Left ventricle myocardium inferior (tissue), 1 donor: ENCODE data around the gene PLEKHA6. TPM values are rescaled to one million over a fixed set of nuclear protein-coding genes. Genes with fewer than 3 reads are reported as not detected.

Experiments used
- DNase-seq: peaks from one replicate; pipeline ENCODE4 v3.0.0-alpha.2; 2020
- H3K27ac ChIP-seq: fragments of 200-600 bp; replicated peaks from 2 replicates; pipeline ENCODE4 v1.8.0; 2021
- H3K27me3 ChIP-seq: fragments of 200-600 bp; 2 replicates; pipeline ENCODE4 v1.8.0; 2021; ENCODE audit warnings: low read depth
- H3K36me3 ChIP-seq: fragments of 200-600 bp; 2 replicates; pipeline ENCODE4 v1.8.0; 2021
- H3K4me1 ChIP-seq: fragments of 200-600 bp; 2 replicates; pipeline ENCODE4 v1.8.0; 2021
- H3K4me3 ChIP-seq: fragments of 200-600 bp; 2 replicates; pipeline ENCODE4 v1.8.0; 2021; ENCODE audit warnings: mild to moderate bottlenecking, moderate library complexity
- H3K9me3 ChIP-seq: fragments of 200-600 bp; replicated peaks from 2 replicates; pipeline ENCODE4 v1.8.0; 2021
- intact Hi-C: fragments of 100-400 bp; cut with micrococcal nuclease; formaldehyde crosslinking; loops from one replicate; pipeline ENCODE4 v1.11.0; 2022
- total RNA-seq: library from RNA; stranded (reverse); fragmentation: NEBNext Ultra II Directional; extraction: Animal tissue kit (Norgen Biotek cat#: 25700); gene quantifications from one replicate; pipeline ENCODE4 v1.2.1, GENCODE V29; 2021
- TF ChIP-seq, protein P1 (sequence below): fragments of 200-600 bp; IDR thresholded peaks from 2 replicates; pipeline ENCODE4 v1.8.0; 2021; ENCODE audit warnings: antibody characterized with exemption, mild to moderate bottlenecking, borderline replicate concordance
- donor health status: DM: no; HTN: yes; CAD: no; lungs with severe emphysema.

Gene PLEKHA6
- total RNA-seq, 1 donor from 2014 or later = 28.8 TPM

DNA sequence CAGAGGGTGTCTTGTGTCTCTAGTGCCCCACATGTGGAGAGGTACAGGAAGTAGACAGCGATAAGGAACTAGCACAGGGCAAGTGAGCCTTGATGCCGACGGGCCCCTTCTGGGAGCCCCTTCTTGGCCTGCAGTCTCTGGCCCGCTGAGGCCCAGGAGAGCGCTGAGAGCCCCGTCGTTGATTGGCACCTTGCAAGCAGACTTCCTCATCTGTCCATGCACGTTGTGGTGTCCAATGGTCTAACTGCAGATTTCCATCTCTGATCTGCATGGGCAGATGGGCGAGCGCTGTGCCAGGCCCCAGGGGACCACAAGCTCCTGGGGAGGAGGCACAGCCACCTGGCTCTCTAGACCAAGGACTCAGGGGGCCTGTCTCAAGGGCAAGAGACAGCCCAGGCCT, 32.4 kb downstream of the PLEKHA6 start:
- no peak overlapping the region for H3K4me3 ChIP-seq
- intact Hi-C loops = no loop called here
- H3K27ac ChIP-seq = no peak overlapping the region
- no peaks in the 10 kb centered on the region for H3K4me1 ChIP-seq
- no peaks in the 10 kb centered on the region for H3K27me3 ChIP-seq
- H3K9me3 ChIP-seq = no peaks in the 10 kb centered on the region
- no peaks in the 10 kb centered on the region for H3K36me3 ChIP-seq
- TF ChIP-seq, protein P1, sequence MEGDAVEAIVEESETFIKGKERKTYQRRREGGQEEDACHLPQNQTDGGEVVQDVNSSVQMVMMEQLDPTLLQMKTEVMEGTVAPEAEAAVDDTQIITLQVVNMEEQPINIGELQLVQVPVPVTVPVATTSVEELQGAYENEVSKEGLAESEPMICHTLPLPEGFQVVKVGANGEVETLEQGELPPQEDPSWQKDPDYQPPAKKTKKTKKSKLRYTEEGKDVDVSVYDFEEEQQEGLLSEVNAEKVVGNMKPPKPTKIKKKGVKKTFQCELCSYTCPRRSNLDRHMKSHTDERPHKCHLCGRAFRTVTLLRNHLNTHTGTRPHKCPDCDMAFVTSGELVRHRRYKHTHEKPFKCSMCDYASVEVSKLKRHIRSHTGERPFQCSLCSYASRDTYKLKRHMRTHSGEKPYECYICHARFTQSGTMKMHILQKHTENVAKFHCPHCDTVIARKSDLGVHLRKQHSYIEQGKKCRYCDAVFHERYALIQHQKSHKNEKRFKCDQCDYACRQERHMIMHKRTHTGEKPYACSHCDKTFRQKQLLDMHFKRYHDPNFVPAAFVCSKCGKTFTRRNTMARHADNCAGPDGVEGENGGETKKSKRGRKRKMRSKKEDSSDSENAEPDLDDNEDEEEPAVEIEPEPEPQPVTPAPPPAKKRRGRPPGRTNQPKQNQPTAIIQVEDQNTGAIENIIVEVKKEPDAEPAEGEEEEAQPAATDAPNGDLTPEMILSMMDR = no peak
- no peak for DNase-seq

- no peaks in the 10 kb centered on the region for H3K27me3 ChIP-seq
- TF ChIP-seq, protein P1 = no peak
- intact Hi-C loops = no loop called here
- H3K27ac ChIP-seq = no peak overlapping the region
- H3K4me1 ChIP-seq = peaks cover under 1% of the 10 kb centered on the region
- no peak overlapping the region for H3K4me3 ChIP-seq
- no peak for DNase-seq
- H3K9me3 ChIP-seq = no peaks in the 10 kb centered on the region
- no peaks in the 10 kb centered on the region for H3K36me3 ChIP-seq
These were observed 32.9 kb downstream of the PLEKHA6 start for GRCh38 chr1:204326771-204327300.

GRCh38 chr1:204325944-204326343, 33.8 kb downstream of the PLEKHA6 start:
- TF ChIP-seq, protein P1 = no peak
- Histone ChIP-seq H3K36me3 (no peaks in the 10 kb centered on the region), H3K9me3 (no peaks in the 10 kb centered on the region), H3K4me1 (peaks cover 8% of the 10 kb centered on the region), H3K27me3 (no peaks in the 10 kb centered on the region), H3K27ac (no peak overlapping the region), H3K4me3 (no peak overlapping the region)
- intact Hi-C loops = no loop called here
- DNase-seq = no peak

- Histone ChIP-seq H3K27me3 (no peaks in the 10 kb centered on the region), H3K36me3 (no peaks in the 10 kb centered on the region), H3K27ac (no peak overlapping the region), H3K4me1 (peaks cover 12% of the 10 kb centered on the region), H3K4me3 (no peak overlapping the region), H3K9me3 (no peaks in the 10 kb centered on the region)
- intact Hi-C loops = no loop called here
- TF ChIP-seq, protein P1 = no peak
- no peak for DNase-seq
These were observed 35.8 kb downstream of the PLEKHA6 start for GRCh38 chr1:204323887-204324286.

- Histone ChIP-seq H3K36me3 (no peaks in the 10 kb centered on the region), H3K4me3 (no peak overlapping the region), H3K9me3 (no peaks in the 10 kb centered on the region), H3K4me1 (peaks cover 12% of the 10 kb centered on the region), H3K27me3 (no peaks in the 10 kb centered on the region), H3K27ac (no peak overlapping the region)
- TF ChIP-seq, protein P1 = no peak
- DNase-seq = no peak
- intact Hi-C loops = no loop called here
These were observed 37.3 kb downstream of the PLEKHA6 start for GRCh38 chr1:204322339-204322868.
